Endometrial microvascular endothelial cells (primary cell): ENCODE measurements around the gene TNFAIP2. TPM values are rescaled to one million over a fixed set of nuclear protein-coding genes. Genes with fewer than 3 reads are reported as not detected.

Source experiments
- in situ Hi-C: cut with HindIII; loops from 2 replicates; pipeline ENCODE4 v1.10.0; 2017; ENCODE audit warnings: low sequenced_read_pairs, low pct_unique_long_range_greater_than_20kb; ENCODE audit errors: inconsistent ontology term
- total RNA-seq: library from RNA; depleted of rRNA; stranded (reverse); fragments of >200 nt; gene quantifications from one replicate; pipeline ENCODE4 v1.2.3, GENCODE V29; 2015; ENCODE audit errors: inconsistent ontology term

Gene TNFAIP2, protein sequence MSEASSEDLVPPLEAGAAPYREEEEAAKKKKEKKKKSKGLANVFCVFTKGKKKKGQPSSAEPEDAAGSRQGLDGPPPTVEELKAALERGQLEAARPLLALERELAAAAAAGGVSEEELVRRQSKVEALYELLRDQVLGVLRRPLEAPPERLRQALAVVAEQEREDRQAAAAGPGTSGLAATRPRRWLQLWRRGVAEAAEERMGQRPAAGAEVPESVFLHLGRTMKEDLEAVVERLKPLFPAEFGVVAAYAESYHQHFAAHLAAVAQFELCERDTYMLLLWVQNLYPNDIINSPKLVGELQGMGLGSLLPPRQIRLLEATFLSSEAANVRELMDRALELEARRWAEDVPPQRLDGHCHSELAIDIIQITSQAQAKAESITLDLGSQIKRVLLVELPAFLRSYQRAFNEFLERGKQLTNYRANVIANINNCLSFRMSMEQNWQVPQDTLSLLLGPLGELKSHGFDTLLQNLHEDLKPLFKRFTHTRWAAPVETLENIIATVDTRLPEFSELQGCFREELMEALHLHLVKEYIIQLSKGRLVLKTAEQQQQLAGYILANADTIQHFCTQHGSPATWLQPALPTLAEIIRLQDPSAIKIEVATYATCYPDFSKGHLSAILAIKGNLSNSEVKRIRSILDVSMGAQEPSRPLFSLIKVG
- total RNA-seq = 46.3 TPM

DNA sequence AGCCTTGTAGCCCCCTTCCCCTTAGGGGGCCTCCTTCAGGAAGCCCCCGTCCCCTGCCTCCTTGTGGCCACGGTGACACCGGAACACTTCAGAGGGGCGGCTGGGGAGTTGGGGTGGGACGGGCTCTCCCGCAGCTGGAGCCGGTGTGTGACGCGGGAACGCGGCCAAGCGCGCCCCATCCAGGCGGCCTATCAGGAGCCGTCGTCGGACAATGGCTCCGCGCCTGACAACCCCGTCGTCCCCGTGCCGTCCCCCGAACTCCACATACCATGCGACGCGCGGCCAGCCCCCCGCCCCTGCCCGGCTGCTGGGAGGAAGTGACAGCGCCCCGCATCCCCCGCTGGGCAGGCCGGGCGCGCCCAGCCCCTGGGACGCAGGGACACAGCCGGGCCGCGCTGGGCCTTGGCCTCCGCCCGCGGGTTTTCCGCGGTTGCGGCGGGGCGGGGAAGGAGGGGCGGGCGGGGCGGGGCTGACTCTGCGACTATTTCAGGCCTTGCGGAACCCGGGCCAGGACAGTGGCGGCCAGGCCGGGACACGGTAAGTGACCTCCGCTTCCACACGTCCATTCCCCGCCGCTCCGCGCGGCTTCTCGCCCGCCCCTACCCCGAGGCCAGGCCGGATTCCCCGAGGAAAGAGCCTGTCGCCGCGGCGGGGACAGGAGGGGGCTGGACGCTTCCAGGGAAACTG is at the start of gene TNFAIP2:
TSS of gene TNFAIP2 (plus strand) at position 515 of the 687 bp plus-strand sequence. CDS start 2,997 bp downstream, outside the sequence.
- in situ Hi-C loops = no loop called here

GRCh38 chr14:103073876-103074728 is 49.2 kb upstream of the TNFAIP2 start:
- in situ Hi-C loops = no loop called here

- in situ Hi-C loops = no loop called here
Observed at GRCh38 chr14:103074729-103075367, 48.4 kb upstream of the TNFAIP2 start.

GRCh38 chr14:103078420-103078749 is 44.9 kb upstream of the TNFAIP2 start:
- in situ Hi-C loops = no loop called here

DNA sequence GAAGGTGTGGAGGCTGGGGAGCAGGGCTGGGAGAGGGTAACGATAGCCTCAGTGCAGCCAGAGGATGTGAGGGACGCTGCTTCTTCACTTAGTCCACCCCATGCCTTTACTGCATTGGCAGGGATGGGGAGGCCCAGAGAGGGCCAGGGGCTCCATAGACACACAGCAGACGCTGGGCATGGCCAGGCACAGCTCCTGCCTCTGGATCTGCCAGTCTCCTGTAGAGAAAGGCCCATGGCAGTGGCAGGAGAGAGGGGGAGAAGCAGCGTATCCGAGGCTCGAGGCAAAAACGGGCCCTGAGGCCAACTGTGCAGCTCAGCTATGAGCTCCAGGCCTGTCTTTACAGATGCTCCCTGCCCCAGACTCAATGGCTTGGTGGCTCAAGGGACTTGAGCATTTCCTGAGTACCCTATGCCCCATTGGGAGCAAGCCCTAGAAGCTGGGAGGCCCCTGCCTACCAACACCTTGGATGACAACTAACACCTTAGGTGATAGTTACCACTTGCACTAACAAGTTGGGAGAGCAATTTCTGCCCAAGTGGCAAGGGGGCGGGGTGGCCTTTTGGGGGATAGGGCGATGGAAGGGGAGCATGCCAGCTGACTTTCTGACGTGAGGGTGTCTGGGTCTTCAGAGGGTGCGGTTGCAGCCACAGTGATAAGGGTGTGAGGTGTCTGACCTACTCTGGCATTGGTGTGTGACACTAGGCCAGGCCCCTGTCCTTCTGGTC is 44.2 kb upstream of the TNFAIP2 start:
- in situ Hi-C loops = no loop called here

GRCh38 chr14:103081951-103082350 is 41.3 kb upstream of the TNFAIP2 start:
- in situ Hi-C loops = no loop called here

DNA sequence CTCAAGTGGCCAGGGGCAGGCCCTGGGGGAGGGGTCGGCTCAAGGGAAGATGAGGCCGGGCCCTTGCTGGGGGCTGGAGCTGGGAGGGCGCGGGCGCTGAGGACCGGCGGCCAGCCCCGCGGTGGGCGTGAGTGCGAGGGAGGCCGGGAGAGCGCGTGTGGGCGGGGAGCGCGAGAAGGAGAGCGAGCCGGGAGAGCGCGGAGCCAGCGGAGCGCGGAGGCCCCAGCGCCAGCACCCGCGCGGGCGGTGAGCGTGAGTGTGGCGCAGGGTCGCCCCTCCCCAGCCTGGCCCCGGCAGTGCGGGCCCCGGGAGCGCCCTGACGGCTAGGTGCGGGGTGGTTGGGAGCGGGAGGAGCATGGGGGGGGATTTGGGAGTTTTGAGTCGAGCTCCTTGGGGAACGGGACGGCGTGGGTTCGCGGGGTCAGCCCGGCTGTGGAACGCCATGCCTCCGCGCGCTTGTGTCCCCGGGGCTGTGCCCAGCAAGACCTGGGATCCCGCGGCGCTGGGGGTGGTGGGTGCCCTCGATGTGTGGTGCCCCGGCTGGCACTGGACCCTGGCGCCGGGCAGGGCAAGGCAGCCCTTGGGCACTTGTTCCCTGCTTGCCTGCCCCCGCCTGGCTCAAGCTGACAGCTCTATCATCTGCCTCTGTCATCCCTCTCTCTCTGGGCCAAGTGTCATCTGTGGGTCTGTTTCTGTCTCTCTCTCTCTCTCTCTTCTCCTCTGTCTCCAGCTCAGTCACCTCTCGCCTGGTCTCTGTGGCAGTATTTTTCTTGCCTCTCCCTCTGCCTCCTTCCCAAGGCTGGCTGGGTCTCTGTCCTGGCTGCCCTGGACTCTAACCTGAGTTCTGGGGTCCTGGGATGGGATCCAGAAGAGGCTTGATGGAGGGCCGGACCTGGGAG is 39.0 kb upstream of the TNFAIP2 start, which contains the start of gene LBHD2:
TSS of gene LBHD2 (plus strand) at position 190 of the 899 bp plus-strand sequence. CDS start 1,803 bp downstream, outside the sequence.
- in situ Hi-C loops = no loop called here

GRCh38 chr14:103085106-103086091 is 37.9 kb upstream of the TNFAIP2 start:
- in situ Hi-C loops = no loop called here

DNA sequence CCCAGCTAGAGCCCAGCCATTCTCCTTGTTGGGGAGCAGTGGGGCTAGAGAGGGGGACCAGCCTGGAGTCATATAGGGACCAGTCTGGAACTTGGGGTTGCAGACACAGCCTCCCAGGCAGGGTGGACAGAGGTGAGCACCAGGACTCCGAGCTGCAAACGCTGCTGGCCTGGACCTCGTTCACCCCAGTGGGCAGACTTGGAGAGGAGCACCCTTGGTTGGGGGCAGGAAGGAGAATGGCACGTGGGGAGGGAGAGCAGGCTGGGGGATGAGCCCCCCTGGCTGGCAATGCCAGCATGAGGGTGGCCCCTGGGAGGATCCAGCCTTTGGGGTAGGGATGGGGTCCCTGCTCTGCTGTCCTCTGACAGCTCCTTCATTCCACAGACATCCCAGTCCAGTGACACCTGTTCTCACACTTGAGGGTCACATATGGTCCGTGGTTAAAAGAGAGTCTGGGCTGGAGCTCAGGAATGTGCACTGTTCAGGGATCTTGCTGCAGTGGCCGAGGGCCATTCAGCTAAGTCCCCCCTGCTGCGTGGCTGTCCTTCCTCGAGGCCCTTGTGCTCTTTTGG is 36.4 kb upstream of the TNFAIP2 start:
- in situ Hi-C loops = no loop called here

DNA sequence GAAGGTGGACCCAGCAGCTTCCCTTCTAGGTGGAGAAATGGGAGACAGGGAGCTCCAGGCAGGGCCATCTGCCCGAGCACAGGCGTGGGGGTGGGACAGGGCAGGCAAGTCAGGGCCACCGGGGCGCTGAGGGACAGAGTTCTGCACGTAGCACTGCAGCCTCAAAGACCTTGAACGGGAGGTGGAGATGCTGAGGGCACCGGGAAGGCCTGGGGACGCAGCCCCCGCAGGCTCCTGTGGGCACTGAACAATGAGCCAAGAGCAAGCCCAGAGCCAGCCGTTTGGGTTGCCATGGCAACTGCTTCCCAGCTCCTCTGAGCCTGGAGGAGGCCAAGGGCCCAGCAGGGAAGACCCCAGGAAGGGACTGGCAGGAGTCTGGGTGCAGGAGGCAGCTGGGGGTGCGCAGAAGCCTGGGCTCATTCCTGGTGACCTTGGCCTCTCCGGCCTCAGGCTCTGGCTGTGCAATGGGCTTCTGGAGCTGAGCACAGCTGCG is 35.9 kb upstream of the TNFAIP2 start:
- in situ Hi-C loops = no loop called here

- in situ Hi-C loops = no loop called here
Observed at GRCh38 chr14:103088921-103089320, 34.3 kb upstream of the TNFAIP2 start.

- in situ Hi-C loops = no loop called here
Observed at GRCh38 chr14:103089386-103090335, 33.6 kb upstream of the TNFAIP2 start.

DNA sequence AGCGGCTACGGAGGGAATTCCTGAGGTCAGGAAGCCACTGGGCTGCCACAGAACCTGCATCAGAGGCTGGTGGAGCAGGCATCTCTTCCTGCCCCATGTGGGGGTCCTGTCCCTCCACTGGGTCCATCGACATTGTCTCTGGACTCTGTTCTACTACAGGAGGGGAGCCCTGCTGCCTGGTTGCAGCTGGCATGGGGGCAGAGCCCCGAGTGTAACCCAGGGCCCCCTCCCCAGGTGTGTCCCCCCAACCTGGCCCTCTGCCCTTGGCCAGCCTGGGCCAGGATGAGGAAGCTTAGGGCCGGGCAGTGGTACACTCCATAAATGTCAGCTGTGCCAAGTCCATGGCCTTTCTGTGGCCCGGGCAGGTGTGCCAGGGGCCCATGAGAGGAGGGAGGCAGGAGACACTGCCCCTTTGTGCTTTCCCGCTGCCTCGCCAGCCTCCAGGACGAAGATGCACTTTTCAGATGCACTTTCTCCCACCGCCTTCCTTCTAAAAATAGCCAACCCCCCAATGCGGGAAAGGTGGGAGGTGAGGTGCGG is 32.7 kb upstream of the TNFAIP2 start:
- in situ Hi-C loops = no loop called here
